ENCODE data around the gene MAP3K5. TPM values are rescaled to one million over a fixed set of nuclear protein-coding genes. Genes with fewer than 3 reads are reported as not detected.
A peak's percentile ranks its signal among the peaks of the same experiment; 100 is the strongest.

MAP3K5 gene
- total RNA-seq, 1 donor from 2014 or later, result 54.6 TPM

- no peak for DNase-seq (ENCODE audit: low spot score)
Measured at GRCh38 chr6:136579800-136580199, 212.5 kb downstream of the MAP3K5 start.

- DNase-seq (ENCODE audit: low spot score), result no peak
Measured at GRCh38 chr6:136576821-136577220, 215.5 kb downstream of the MAP3K5 start.

- DNase-seq (ENCODE audit: low spot score), result no peak
Measured at GRCh38 chr6:136571496-136571895, 220.8 kb downstream of the MAP3K5 start.

GRCh38 chr6:136571065-136571464, 221.2 kb downstream of the MAP3K5 start:
- no peak for DNase-seq (ENCODE audit: low spot score)

- DNase-seq (ENCODE audit: low spot score), result no peak
Measured at GRCh38 chr6:136568129-136568528, 224.1 kb downstream of the MAP3K5 start.

- DNase-seq (ENCODE audit: low spot score), result no peak
Measured at GRCh38 chr6:136567688-136568087, 224.6 kb downstream of the MAP3K5 start.

GRCh38 chr6:136566851-136567250, 225.4 kb downstream of the MAP3K5 start:
- DNase-seq (ENCODE audit: low spot score), result no peak

GRCh38 chr6:136566007-136566487, 226.2 kb downstream of the MAP3K5 start:
- DNase-seq (ENCODE audit: low spot score), result peak; percentile 46

GRCh38 chr6:136564180-136564579, 228.1 kb downstream of the MAP3K5 start:
- DNase-seq (ENCODE audit: low spot score), result no peak

GRCh38 chr6:136563386-136564152, 228.7 kb downstream of the MAP3K5 start:
- no peak for DNase-seq (ENCODE audit: low spot score)

GRCh38 chr6:136562211-136562610, 230.1 kb downstream of the MAP3K5 start:
- no peak for DNase-seq (ENCODE audit: low spot score)

GRCh38 chr6:136553166-136553787, 239.0 kb downstream of the MAP3K5 start:
- no peak for DNase-seq (ENCODE audit: low spot score)

- DNase-seq (ENCODE audit: low spot score), result no peak
Measured at GRCh38 chr6:136552054-136552453, 240.2 kb downstream of the MAP3K5 start.

GRCh38 chr6:136551103-136551502, 241.2 kb downstream of the MAP3K5 start:
- DNase-seq (ENCODE audit: low spot score), result no peak

GRCh38 chr6:136550330-136551071, 241.8 kb downstream of the MAP3K5 start, which contains the start of gene MAP7:
Gene MAP7 (minus strand): TSS chr6:136550422. CDS start chr6:136550408, 14 bp downstream.
- DNase-seq (ENCODE audit: low spot score), result peak; percentile 86

GRCh38 chr6:136550045-136550329, 242.3 kb downstream of the MAP3K5 start:
- no peak for DNase-seq (ENCODE audit: low spot score)

GRCh38 chr6:136549300-136550044, 242.8 kb downstream of the MAP3K5 start:
- DNase-seq (ENCODE audit: low spot score), result no peak

- no peak for DNase-seq (ENCODE audit: low spot score)
Measured at GRCh38 chr6:136548582-136549299, 243.5 kb downstream of the MAP3K5 start.

- no peak for DNase-seq (ENCODE audit: low spot score)
Measured at GRCh38 chr6:136547871-136548270, 244.4 kb downstream of the MAP3K5 start.

- no peak for DNase-seq (ENCODE audit: low spot score)
Measured at GRCh38 chr6:136547336-136547735, 244.9 kb downstream of the MAP3K5 start.

- no peak for DNase-seq (ENCODE audit: low spot score)
Measured at GRCh38 chr6:136546331-136546730, 245.9 kb downstream of the MAP3K5 start.

Data from ureter (tissue), 1 donor.